Measurements from ENCODE around the gene CRB2.
"Not testable (repeated sequence)": the region's sequence is repeated elsewhere in the genome, so short reads cannot be mapped to it uniquely, and the experiment has no call there.

The CRB2 gene

DNA sequence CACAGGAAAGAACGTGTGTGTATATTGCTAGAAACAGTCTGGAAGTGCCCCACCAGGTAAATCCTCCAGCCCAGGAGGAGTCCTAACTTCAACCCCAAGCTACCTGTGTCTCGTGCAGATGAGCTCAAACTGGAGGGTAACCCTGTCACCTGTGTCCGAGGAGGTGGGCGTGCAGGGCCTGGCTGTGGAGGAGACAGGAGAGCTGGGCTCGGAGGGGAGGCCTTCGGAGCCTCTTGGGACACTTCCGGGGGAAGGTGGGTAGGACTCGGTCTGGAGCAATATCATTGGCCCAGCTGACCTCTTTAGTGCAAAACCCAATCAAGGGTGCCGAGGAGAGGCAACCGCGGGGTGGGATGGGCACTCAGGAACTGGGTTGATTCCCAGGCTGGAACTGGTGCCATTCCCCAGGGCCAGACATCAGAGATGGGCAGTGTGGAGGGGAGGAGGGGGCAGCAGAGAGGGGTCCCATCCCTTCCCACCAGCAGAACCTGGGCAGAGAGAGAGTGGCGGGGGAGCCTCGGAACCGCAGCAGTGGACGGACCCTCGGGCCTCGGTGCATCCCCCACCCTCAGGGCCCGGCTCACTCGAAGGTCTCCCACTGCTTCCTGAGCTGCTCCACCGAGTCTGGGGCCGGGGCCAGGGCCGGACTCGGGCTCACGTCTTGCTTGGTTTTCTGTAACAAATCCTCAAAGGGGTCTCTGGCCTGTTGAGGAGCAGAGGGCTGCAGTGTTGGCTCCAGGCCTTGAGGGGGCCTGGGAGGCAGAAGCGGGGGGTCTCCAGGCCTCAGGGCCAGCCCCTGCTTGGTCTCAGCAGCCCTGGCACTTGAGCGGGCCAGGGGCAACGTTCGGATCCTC lies 25.1 kb downstream of the CRB2 start:
- DNase-seq (ENCODE audit: low read depth) = no peak

- no peak for DNase-seq (ENCODE audit: low read depth)
Observed at GRCh38 chr9:123382653-123383511, 26.9 kb downstream of the CRB2 start.

- DNase-seq (ENCODE audit: low read depth) = no peak
Observed at GRCh38 chr9:123383512-123384170, 27.6 kb downstream of the CRB2 start.

DNA sequence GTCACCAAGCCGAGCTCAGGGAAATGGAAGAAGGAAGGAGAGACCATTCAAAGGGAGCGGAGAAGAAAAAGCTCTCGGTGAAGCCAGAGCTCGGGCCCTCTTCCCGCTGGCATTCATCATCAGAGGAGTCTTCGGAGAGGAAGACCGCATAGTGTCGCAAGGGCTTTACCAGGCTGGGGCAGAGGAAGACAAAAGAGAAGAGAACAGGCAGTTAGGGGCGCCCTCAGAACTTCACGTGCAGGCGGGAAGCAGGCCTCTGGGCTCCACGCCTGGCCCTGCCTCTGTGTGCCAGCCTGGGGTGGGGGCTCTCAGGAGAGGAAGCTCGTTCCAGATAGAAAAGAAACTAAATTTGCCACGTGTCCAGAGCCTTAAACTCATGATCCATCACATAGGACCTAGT lies 31.7 kb downstream of the CRB2 start:
- DNase-seq (ENCODE audit: low read depth) = no peak

- DNase-seq (ENCODE audit: low read depth) = no peak
Observed at GRCh38 chr9:123389070-123389469, 33.1 kb downstream of the CRB2 start.

GRCh38 chr9:123389698-123390097 lies 33.7 kb downstream of the CRB2 start:
- no peak for DNase-seq (ENCODE audit: low read depth)

GRCh38 chr9:123390337-123391135 lies 34.5 kb downstream of the CRB2 start:
- no peak for DNase-seq (ENCODE audit: low read depth)

DNA sequence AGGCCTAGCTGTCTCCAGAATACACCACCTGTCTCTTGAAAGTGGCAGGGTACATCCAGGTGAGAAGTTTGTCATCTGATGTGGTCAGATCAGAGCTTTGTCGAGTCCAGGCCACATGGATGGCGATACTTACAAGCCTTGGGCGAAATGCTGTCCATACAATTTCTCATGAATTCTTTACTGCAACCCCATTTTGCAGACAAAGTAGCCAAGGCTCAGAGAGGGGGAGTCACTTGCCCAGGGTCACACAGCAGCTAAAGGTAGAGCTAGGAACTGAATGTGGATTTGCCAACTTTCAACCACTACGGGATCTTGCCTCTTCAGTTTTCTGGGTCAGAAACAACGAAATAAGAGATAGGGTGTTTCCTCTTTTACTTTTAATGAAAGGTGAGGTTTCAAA lies 35.2 kb downstream of the CRB2 start:
- no peak for DNase-seq (ENCODE audit: low read depth)

GRCh38 chr9:123391946-123392345 lies 35.9 kb downstream of the CRB2 start:
- no peak for DNase-seq (ENCODE audit: low read depth)

- DNase-seq (ENCODE audit: low read depth) = no peak
Observed at GRCh38 chr9:123392802-123393201, 36.8 kb downstream of the CRB2 start.

GRCh38 chr9:123394291-123395235 lies 38.6 kb downstream of the CRB2 start:
- DNase-seq (ENCODE audit: low read depth) = no peak

GRCh38 chr9:123395276-123395688 lies 39.3 kb downstream of the CRB2 start:
- DNase-seq (ENCODE audit: low read depth) = no peak

- no peak for DNase-seq (ENCODE audit: low read depth)
Observed at GRCh38 chr9:123395689-123396511, 39.9 kb downstream of the CRB2 start.

- DNase-seq (ENCODE audit: low read depth) = no peak
Observed at GRCh38 chr9:123397975-123398374, 42.0 kb downstream of the CRB2 start.

DNA sequence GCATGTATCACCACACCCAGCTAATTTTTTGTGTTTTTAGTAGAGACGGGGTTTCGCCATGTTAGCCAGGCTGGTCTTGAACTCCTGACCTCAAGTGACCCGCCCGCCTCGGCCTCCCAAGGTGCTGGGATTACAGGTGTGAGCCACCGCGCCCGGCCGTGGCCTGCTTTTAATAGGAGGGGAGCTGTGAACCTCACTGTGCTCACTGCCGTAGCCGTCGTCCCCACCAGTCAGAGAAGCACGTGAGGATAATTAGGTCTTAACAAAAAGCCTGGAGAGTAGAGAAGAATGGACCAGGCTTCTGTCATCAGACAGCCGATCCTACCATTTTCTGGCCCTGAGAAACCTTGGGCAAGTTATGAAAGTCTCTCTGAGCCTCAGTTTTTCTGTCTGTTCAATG lies 42.9 kb downstream of the CRB2 start:
- not testable (repeated sequence) for DNase-seq (ENCODE audit: low read depth)

DNA sequence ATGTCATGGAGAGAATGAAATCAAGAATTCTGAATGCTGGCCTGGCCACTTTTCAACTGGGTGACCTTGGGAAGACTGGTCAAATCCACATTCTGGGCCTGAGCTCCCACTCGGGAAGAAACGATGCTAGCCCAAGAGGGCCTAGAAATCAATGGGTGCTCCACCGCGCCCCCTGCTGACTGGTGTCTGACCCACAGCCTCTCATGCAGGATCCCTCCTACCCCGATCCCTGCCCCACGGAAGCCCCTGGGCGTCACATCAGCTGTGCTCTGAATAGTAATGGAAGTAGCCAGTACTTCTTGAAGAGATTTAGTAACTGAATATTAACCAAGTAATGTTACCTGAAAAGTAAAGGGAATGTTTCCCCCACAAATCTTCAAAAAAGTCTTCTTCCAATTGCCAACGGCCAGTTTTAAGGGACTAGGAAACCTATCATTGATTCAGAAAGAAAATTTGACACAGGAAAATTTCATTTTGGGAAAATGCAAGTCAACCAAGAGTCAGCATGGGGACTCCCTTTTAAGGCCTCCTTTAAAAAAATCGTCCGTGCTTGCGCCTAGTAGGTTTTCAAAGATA lies 43.9 kb downstream of the CRB2 start:
- no peak for DNase-seq (ENCODE audit: low read depth)

DNA sequence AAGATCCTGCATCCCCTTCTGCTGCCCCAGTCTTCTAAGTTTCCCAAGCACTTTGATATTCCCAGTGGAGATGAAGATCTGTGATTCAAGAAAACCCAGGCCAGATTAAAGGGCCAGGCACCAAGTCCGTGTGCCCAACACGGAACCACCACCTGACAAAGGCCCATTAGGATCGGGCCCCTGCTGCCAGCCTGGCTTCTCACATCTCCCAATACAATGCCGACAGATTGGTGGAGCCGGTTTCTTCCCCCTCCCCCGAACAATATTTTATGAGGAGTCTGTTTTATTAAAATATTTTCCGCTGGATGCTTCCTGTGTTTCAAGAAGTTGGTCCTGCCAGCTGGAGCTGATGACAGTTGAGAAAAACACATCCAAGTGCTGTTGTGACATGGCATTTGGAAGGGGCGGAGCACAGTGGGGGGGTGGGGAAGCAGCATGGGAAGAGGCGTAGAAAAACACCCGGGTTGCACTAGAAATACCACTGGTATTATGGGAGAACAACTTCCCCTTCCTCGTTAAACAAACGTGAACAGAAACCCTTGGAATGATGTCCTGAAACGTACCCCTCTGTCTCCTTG lies 45.0 kb downstream of the CRB2 start:
- DNase-seq (ENCODE audit: low read depth) = no peak

- DNase-seq (ENCODE audit: low read depth) = no peak
Observed at GRCh38 chr9:123401879-123402513, 46.0 kb downstream of the CRB2 start.

All from stimulated activated CD8-positive, alpha-beta memory T cell treated with anti-CD3 and anti-CD28 coated beads, Interleukin-15, amount 100 ng/mL, for 24 hours (primary cell).